MM.1S (cell line): ENCODE data around the gene GYG2.

ENCODE experiments used
- DNase-seq: peaks from one replicate; pipeline ENCODE4 v3.0.0-alpha.2; 2015
- H2AFZ ChIP-seq: fragments of 300-600 bp; sonication (generic); 2 replicates; pipeline ENCODE4 v1.6.0; 2016; ENCODE audit warnings: antibody characterized with exemption, low read length
- H3F3A ChIP-seq: fragments of 300-600 bp; sonication (generic); 2 replicates; pipeline ENCODE4 v1.6.1; 2016; ENCODE audit warnings: mild to moderate bottlenecking, antibody characterized with exemption, low read length, moderate library complexity, mixed read lengths; ENCODE audit not compliant: insufficient read depth
- H3K27ac ChIP-seq: fragments of 300-600 bp; sonication (generic); 2 replicates; pipeline ENCODE4 v1.5.1; 2016; ENCODE audit warnings: mild to moderate bottlenecking, low read length
- H3K27me3 ChIP-seq: fragments of 300-600 bp; sonication (generic); replicated peaks from 2 replicates; pipeline ENCODE4 v1.6.0; 2016; ENCODE audit warnings: low read length; ENCODE audit not compliant: insufficient read depth
- H3K36me3 ChIP-seq: fragments of 300-600 bp; sonication (generic); replicated peaks from 2 replicates; pipeline ENCODE4 v1.6.1; 2016; ENCODE audit warnings: mild to moderate bottlenecking, low read length, mixed read lengths; ENCODE audit not compliant: insufficient read depth
- H3K4me1 ChIP-seq: fragments of 300-600 bp; sonication (generic); 2 replicates; pipeline ENCODE4 v1.6.1; 2016; ENCODE audit warnings: low read length, mixed read lengths
- H3K4me2 ChIP-seq: fragments of 300-600 bp; sonication (generic); 2 replicates; pipeline ENCODE4 v1.6.0; 2016; ENCODE audit warnings: low read depth, low read length
- H3K4me3 ChIP-seq: fragments of 300-600 bp; sonication (generic); 2 replicates; pipeline ENCODE4 v1.5.1; 2016; ENCODE audit warnings: low read length, mixed read lengths
- H3K79me2 ChIP-seq: fragments of 300-600 bp; sonication (generic); 2 replicates; pipeline ENCODE4 v1.6.1; 2016; ENCODE audit warnings: mixed run types, low read length, mixed read lengths
- H3K9ac ChIP-seq: fragments of 300-600 bp; sonication (generic); 2 replicates; pipeline ENCODE4 v1.6.1; 2016; ENCODE audit warnings: low read length, mixed read lengths
- H3K9me2 ChIP-seq: fragments of 300-600 bp; sonication (generic); replicated peaks from 2 replicates; pipeline ENCODE4 v1.6.1; 2016; ENCODE audit warnings: mild to moderate bottlenecking, low read length, mixed read lengths; ENCODE audit not compliant: insufficient read depth
- H3K9me3 ChIP-seq: fragments of 300-600 bp; sonication (generic); replicated peaks from 2 replicates; pipeline ENCODE4 v1.6.1; 2016; ENCODE audit warnings: mild to moderate bottlenecking, low read length, mixed read lengths; ENCODE audit not compliant: insufficient read depth
- H4K20me1 ChIP-seq: fragments of 300-600 bp; sonication (generic); 2 replicates; pipeline ENCODE4 v1.6.1; 2016; ENCODE audit warnings: mild to moderate bottlenecking, low read length, moderate library complexity, mixed read lengths; ENCODE audit not compliant: insufficient read depth
- CTCF ChIP-seq: fragments of 300-600 bp; sonication (generic); IDR thresholded peaks from 2 replicates; pipeline ENCODE4 v1.5.1; 2016; ENCODE audit warnings: antibody characterized with exemption, low read length, mixed read lengths
- EZH2 ChIP-seq: fragments of 300-600 bp; sonication (generic); optimal IDR thresholded peaks from 2 replicates; pipeline ENCODE3; 2017; ENCODE audit warnings: low read depth, mild to moderate bottlenecking, antibody characterized with exemption, low read length, mixed read lengths
- EZH2phosphoT487 ChIP-seq: fragments of 300-600 bp; sonication (generic); IDR thresholded peaks from 2 replicates; pipeline ENCODE4 v1.6.1; 2018; ENCODE audit warnings: antibody characterized with exemption, low read length

The GYG2 gene

GRCh38 chrX:2785538-2785937 lies 43.2 kb upstream of the GYG2 start:
- Histone ChIP-seq H3K79me2 (no peaks in the 10 kb centered on the region), H3K27ac (no peak overlapping the region), H3K4me3 (no peak overlapping the region), H3K9me3 (no peaks in the 10 kb centered on the region), H4K20me1 (no peaks in the 10 kb centered on the region), H3K36me3 (no peaks in the 10 kb centered on the region), H3K4me1 (no peaks in the 10 kb centered on the region), H3K27me3 (no peaks in the 10 kb centered on the region), H3K9me2 (no peaks in the 10 kb centered on the region), H3K9ac (no peak overlapping the region), H3K4me2 (no peak overlapping the region), H3F3A (no peaks in the 10 kb centered on the region), H2AFZ (no peak overlapping the region)
- TF ChIP-seq EZH2 (no peak), CTCF (no peak), EZH2phosphoT487 (no peak)
- DNase-seq = no peak

- TF ChIP-seq EZH2phosphoT487 = no peak
- H4K20me1 ChIP-seq = no peaks in the 10 kb centered on the region
- H3F3A ChIP-seq = no peaks in the 10 kb centered on the region
- H3K4me1 ChIP-seq = no peaks in the 10 kb centered on the region
- H3K9ac ChIP-seq = no peak overlapping the region
- H3K79me2 ChIP-seq = no peaks in the 10 kb centered on the region
- no peaks in the 10 kb centered on the region for H3K27me3 ChIP-seq
- H3K36me3 ChIP-seq = no peaks in the 10 kb centered on the region
- no peaks in the 10 kb centered on the region for H3K9me3 ChIP-seq
- H2AFZ ChIP-seq = no peak overlapping the region
- H3K4me2 ChIP-seq = no peak overlapping the region
- no peak for DNase-seq
- H3K9me2 ChIP-seq = no peaks in the 10 kb centered on the region
- no peak overlapping the region for H3K4me3 ChIP-seq
- H3K27ac ChIP-seq = no peak overlapping the region
Observed at GRCh38 chrX:2788980-2789379, 39.8 kb upstream of the GYG2 start.

DNA sequence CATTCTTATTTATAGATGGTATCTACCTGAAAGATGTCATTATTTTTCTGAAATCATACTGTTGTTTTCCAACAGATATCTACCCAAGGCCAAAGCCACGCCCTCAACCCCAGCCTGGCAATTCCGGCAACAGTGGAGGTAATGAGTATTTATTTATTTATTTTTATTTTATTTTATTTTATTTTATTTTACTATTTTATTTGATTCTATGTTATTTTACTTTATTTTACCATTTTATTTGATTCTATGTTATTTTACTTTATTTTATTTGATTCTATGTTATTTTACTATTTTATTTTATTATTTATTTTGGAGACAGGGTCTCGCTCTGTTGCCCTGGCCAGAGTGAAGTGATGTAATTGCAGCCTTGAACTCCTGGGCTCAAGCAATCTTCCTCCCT lies 39.2 kb upstream of the GYG2 start:
- H3K9me2 ChIP-seq = no peaks in the 10 kb centered on the region
- H4K20me1 ChIP-seq = no peaks in the 10 kb centered on the region
- H3F3A ChIP-seq = no peaks in the 10 kb centered on the region
- H3K4me2 ChIP-seq = no peak overlapping the region
- TF ChIP-seq CTCF (no peak), EZH2phosphoT487 (no peak), EZH2 (no peak)
- H3K27ac ChIP-seq = no peak overlapping the region
- H3K36me3 ChIP-seq = no peaks in the 10 kb centered on the region
- H3K79me2 ChIP-seq = no peaks in the 10 kb centered on the region
- H3K9ac ChIP-seq = no peak overlapping the region
- DNase-seq = no peak
- H3K27me3 ChIP-seq = no peaks in the 10 kb centered on the region
- H3K9me3 ChIP-seq = no peaks in the 10 kb centered on the region
- H3K4me1 ChIP-seq = no peaks in the 10 kb centered on the region
- no peak overlapping the region for H2AFZ ChIP-seq
- H3K4me3 ChIP-seq = no peak overlapping the region

DNA sequence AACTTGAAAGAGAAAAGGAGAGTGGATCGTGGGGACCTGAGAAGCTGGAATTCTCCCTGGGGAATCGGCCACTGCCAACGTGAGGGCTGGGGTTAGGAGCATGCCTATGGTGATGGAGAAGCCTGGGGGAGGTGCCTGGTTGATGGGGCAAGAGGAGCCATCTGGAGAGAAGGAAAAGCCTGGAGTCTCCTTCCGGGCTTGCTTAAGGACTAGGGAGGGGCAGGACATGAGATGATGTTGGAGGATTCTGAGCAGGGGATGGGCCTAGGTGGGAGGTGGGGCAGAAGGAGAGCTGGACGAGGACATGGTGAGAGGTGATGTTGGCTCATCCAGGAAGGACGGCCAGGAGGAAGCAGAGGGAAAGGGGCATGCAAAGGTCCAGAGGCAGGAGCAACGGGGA lies 35.0 kb upstream of the GYG2 start:
- Histone ChIP-seq H3K27ac (no peak overlapping the region), H3K27me3 (no peaks in the 10 kb centered on the region), H3K36me3 (no peaks in the 10 kb centered on the region), H3K4me1 (no peaks in the 10 kb centered on the region), H3F3A (no peaks in the 10 kb centered on the region), H2AFZ (no peak overlapping the region), H3K9me3 (no peaks in the 10 kb centered on the region), H3K9me2 (no peaks in the 10 kb centered on the region), H4K20me1 (no peaks in the 10 kb centered on the region), H3K4me2 (no peak overlapping the region), H3K79me2 (no peaks in the 10 kb centered on the region), H3K4me3 (no peak overlapping the region), H3K9ac (no peak overlapping the region)
- TF ChIP-seq CTCF = no peak
- no peak for TF ChIP-seq EZH2
- no peak for TF ChIP-seq EZH2phosphoT487
- no peak for DNase-seq
